GM23338 (cell line): ENCODE measurements around the gene CYP19A1. TPM values are rescaled to one million over a fixed set of nuclear protein-coding genes. Genes with fewer than 3 reads are reported as not detected.

Experiments used
- ATAC-seq: fragments of 200-7000 bp; cut with Tn5 transposase; 3 replicates; pipeline ENCODE4 v1.9.1; 2020
- DNase-seq: peaks from one replicate; pipeline ENCODE4 v3.0.0-alpha.2; 2015; ENCODE audit warnings: low spot score
- H2AFZ ChIP-seq: fragments of 200-600 bp; sonication (generic); 2 replicates; pipeline ENCODE4 v1.8.0; 2016; ENCODE audit warnings: antibody characterized with exemption, mild to moderate bottlenecking, moderate library complexity
- H3F3A ChIP-seq: fragments of 200-600 bp; sonication (generic); replicated peaks from 2 replicates; pipeline ENCODE4 v1.8.0; 2017; ENCODE audit warnings: antibody characterized with exemption, mixed run types, low read depth
- H3K27ac ChIP-seq: fragments of 200-600 bp; sonication (generic); 2 replicates; pipeline ENCODE4 v1.6.1; 2016; ENCODE audit warnings: low read depth
- H3K27me3 ChIP-seq: fragments of 200-600 bp; sonication (generic); 2 replicates; pipeline ENCODE4 v1.8.0; 2016; ENCODE audit warnings: mild to moderate bottlenecking, mixed run types, moderate library complexity; ENCODE audit not compliant: insufficient read depth
- H3K36me3 ChIP-seq: fragments of 200-600 bp; sonication (generic); 2 replicates; pipeline ENCODE4 v1.8.0; 2016; ENCODE audit warnings: mild to moderate bottlenecking; ENCODE audit not compliant: insufficient read depth
- H3K4me1 ChIP-seq: fragments of 200-600 bp; sonication (generic); 2 replicates; pipeline ENCODE4 v1.8.0; 2016; ENCODE audit warnings: mild to moderate bottlenecking, moderate library complexity; ENCODE audit not compliant: insufficient read depth
- H3K4me2 ChIP-seq: fragments of 200-600 bp; sonication (generic); 2 replicates; pipeline ENCODE4 v1.7.1; 2017; ENCODE audit warnings: mixed run types
- H3K4me3 ChIP-seq: fragments of 200-600 bp; sonication (generic); 2 replicates; pipeline ENCODE4 v1.6.1; 2016; ENCODE audit warnings: mixed run types
- H3K79me2 ChIP-seq: fragments of 200-600 bp; sonication (generic); replicated peaks from 2 replicates; pipeline ENCODE4 v1.8.0; 2017; ENCODE audit warnings: mild to moderate bottlenecking; ENCODE audit not compliant: insufficient read depth
- H3K9me2 ChIP-seq: fragments of 200-600 bp; sonication (generic); 2 replicates; pipeline ENCODE4 v1.8.0; 2017; ENCODE audit not compliant: insufficient read depth
- H4K20me1 ChIP-seq: fragments of 200-600 bp; sonication (generic); replicated peaks from 2 replicates; pipeline ENCODE4 v1.8.0; 2017; ENCODE audit warnings: mild to moderate bottlenecking; ENCODE audit not compliant: insufficient read depth
- H3K27ac Mint-ChIP-seq: 2 replicates; pipeline ENCODE4 v1.8.0; 2020; ENCODE audit warnings: inconsistent platforms, mild to moderate bottlenecking, moderate library complexity, mixed read lengths
- H3K27me3 Mint-ChIP-seq: 3 replicates; pipeline ENCODE4 v1.8.0; 2022; ENCODE audit warnings: low read depth, mild to moderate bottlenecking, moderate library complexity, mixed read lengths, inconsistent platforms; ENCODE audit not compliant: insufficient read depth, poor library complexity
- H3K36me3 Mint-ChIP-seq: 3 replicates; pipeline ENCODE4 v1.8.0; 2021; ENCODE audit warnings: low read depth, mild to moderate bottlenecking, inconsistent platforms, moderate library complexity, mixed read lengths
- H3K4me1 Mint-ChIP-seq: 3 replicates; pipeline ENCODE4 v1.8.0; 2020; ENCODE audit warnings: mild to moderate bottlenecking, inconsistent platforms, mixed read lengths
- H3K4me3 Mint-ChIP-seq: 3 replicates; pipeline ENCODE4 v1.8.0; 2021; ENCODE audit warnings: moderate library complexity, mild to moderate bottlenecking, inconsistent platforms, mixed read lengths
- H3K9me3 Mint-ChIP-seq: 3 replicates; pipeline ENCODE4 v1.8.0; 2020; ENCODE audit warnings: moderate library complexity, mild to moderate bottlenecking, inconsistent platforms, mixed read lengths
- EZH2phosphoT487 ChIP-seq: fragments of 200-600 bp; sonication (generic); IDR thresholded peaks from one replicate; pipeline ENCODE4 v1.8.1; 2018; ENCODE audit warnings: antibody characterized with exemption; ENCODE audit not compliant: unreplicated experiment
- JUNB ChIP-seq: IDR thresholded peaks from one replicate; pipeline ENCODE4 v1.6.1; 2016; ENCODE audit warnings: antibody characterized with exemption; ENCODE audit not compliant: unreplicated experiment
- NANOG ChIP-seq: IDR thresholded peaks from 2 replicates; pipeline ENCODE4 v1.6.1; 2016; ENCODE audit warnings: antibody characterized with exemption, borderline replicate concordance
- polyA plus RNA-seq: library from polyadenylated mRNA; unstranded; fragments of >200 nt; fragmentation: Nextera tagmentation; extraction: Ambion mirVana; gene quantifications from 2 replicates; pipeline ENCODE4 v1.2.1, GENCODE V29; 2016
- total RNA-seq: library from RNA; depleted of rRNA; stranded (reverse); fragments of >200 nt; shearing (Covaris generic); gene quantifications from 2 replicates; pipeline ENCODE4 v1.2.3, GENCODE V29; 2014
- TF ChIP-seq, protein P1 (sequence below): fragments of 250-450 bp; sonication (Bioruptor Pico); IDR thresholded peaks from 2 replicates; pipeline ENCODE4 v1.5.0; 2020; ENCODE audit warnings: mild to moderate bottlenecking, moderate library complexity
- TF ChIP-seq, protein P2 (sequence below): IDR thresholded peaks from 2 replicates; pipeline ENCODE4 v1.6.1; 2016; ENCODE audit warnings: antibody characterized with exemption

CYP19A1 gene
- total and polyA plus RNA-seq, 2 experiments from 2014 or later = 0.42 TPM; not detected in 1

DNA sequence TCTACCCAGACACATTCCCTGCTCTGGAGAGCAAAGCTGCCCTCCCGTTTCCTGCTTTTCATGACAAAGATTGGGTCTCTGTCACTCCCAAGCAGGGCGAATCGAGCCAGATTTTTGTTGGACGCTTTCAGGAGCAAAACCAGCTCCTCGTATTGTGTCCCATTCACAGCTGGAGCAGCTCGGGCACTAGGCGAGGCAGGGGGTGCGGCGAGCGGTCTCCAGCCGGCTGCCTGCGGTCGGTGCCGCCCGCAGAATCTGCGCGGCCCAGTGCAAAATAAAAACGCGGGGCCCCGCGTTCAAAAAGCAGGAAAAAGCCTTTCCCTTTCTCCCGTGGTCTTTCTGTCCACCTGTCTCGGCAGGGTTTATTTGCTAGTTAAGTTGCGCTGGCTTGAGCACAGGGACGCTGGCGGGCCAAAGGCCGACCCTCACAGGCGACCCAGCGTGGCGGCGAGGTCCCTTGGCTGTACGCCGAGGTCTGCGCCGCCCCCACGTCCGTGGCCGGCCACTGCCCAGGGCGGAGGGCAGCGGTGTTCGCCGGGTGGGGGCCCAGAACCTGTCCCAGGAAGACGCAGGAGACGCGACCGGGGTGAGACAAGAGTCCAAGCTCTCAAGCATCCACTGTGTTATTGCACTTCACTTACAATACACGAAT is 71.2 kb downstream of the CYP19A1 start (continued):
- TF ChIP-seq, protein P1, sequence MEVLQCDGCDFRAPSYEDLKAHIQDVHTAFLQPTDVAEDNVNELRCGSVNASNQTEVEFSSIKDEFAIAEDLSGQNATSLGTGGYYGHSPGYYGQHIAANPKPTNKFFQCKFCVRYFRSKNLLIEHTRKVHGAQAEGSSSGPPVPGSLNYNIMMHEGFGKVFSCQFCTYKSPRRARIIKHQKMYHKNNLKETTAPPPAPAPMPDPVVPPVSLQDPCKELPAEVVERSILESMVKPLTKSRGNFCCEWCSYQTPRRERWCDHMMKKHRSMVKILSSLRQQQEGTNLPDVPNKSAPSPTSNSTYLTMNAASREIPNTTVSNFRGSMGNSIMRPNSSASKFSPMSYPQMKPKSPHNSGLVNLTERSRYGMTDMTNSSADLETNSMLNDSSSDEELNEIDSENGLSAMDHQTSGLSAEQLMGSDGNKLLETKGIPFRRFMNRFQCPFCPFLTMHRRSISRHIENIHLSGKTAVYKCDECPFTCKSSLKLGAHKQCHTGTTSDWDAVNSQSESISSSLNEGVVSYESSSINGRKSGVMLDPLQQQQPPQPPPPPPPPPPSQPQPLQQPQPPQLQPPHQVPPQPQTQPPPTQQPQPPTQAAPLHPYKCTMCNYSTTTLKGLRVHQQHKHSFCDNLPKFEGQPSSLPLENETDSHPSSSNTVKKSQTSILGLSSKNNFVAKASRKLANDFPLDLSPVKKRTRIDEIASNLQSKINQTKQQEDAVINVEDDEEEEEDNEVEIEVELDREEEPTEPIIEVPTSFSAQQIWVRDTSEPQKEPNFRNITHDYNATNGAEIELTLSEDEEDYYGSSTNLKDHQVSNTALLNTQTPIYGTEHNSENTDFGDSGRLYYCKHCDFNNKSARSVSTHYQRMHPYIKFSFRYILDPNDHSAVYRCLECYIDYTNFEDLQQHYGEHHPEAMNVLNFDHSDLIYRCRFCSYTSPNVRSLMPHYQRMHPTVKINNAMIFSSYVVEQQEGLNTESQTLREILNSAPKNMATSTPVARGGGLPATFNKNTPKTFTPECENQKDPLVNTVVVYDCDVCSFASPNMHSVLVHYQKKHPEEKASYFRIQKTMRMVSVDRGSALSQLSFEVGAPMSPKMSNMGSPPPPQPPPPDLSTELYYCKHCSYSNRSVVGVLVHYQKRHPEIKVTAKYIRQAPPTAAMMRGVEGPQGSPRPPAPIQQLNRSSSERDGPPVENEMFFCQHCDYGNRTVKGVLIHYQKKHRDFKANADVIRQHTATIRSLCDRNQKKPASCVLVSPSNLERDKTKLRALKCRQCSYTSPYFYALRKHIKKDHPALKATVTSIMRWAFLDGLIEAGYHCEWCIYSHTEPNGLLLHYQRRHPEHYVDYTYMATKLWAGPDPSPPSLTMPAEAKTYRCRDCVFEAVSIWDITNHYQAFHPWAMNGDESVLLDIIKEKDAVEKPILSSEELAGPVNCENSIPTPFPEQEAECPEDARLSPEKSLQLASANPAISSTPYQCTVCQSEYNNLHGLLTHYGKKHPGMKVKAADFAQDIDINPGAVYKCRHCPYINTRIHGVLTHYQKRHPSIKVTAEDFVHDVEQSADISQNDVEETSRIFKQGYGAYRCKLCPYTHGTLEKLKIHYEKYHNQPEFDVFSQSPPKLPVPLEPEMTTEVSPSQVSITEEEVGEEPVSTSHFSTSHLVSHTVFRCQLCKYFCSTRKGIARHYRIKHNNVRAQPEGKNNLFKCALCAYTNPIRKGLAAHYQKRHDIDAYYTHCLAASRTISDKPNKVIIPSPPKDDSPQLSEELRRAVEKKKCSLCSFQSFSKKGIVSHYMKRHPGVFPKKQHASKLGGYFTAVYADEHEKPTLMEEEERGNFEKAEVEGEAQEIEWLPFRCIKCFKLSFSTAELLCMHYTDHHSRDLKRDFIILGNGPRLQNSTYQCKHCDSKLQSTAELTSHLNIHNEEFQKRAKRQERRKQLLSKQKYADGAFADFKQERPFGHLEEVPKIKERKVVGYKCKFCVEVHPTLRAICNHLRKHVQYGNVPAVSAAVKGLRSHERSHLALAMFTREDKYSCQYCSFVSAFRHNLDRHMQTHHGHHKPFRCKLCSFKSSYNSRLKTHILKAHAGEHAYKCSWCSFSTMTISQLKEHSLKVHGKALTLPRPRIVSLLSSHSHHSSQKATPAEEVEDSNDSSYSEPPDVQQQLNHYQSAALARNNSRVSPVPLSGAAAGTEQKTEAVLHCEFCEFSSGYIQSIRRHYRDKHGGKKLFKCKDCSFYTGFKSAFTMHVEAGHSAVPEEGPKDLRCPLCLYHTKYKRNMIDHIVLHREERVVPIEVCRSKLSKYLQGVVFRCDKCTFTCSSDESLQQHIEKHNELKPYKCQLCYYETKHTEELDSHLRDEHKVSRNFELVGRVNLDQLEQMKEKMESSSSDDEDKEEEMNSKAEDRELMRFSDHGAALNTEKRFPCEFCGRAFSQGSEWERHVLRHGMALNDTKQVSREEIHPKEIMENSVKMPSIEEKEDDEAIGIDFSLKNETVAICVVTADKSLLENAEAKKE (CRISPR knock-in tag) = no peak
- TF ChIP-seq JUNB (no peak), NANOG (no peak)

DNA sequence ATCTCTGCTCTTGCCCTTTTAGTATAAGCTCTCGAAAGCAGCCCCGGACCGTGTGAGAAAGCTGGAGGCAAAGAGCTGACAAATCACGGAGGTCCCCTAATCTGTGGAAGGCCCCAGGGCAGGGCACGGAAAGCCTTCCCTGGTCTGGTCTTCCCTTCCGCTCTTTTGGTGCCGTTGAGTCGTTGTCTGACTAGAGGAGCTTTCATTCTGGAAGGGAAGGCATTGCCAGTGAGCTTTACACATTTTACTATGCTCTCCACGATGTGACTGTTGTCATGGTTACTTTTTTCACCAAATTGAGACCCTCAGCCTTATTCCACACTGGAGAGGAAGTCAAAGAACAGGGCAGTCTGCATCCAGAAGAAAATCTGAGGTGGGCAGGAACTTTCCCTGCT is 71.7 kb downstream of the CYP19A1 start:
- H3K4me3 ChIP-seq = peak overlapping the region; percentile 74
- peaks cover 6% of the 10 kb centered on the region; the same call in 1 of the 2 replicates for H3K36me3 ChIP-seq
- H3K9me2 ChIP-seq = 0 out of 2 replicates have a peak, but pooled peaks cover 7% of the 10 kb centered on the region
- H3K27me3 Mint-ChIP-seq = peaks cover 18% of the 10 kb centered on the region
- peaks cover 3% of the 10 kb centered on the region; the same call in 2 of the 3 replicates for H3K9me3 Mint-ChIP-seq
- peak overlapping the region; percentile 79 for H3K4me3 Mint-ChIP-seq
- ATAC-seq (peak; percentile 36), DNase-seq (peak; percentile 30)
- no peaks in the 10 kb centered on the region for H3K79me2 ChIP-seq
- no peaks in the 10 kb centered on the region for H4K20me1 ChIP-seq
- H3K27ac ChIP-seq = no peak overlapping the region
- peaks cover 8% of the 10 kb centered on the region; the same call in 2 of the 3 replicates for H3K4me1 Mint-ChIP-seq
- H3K4me1 ChIP-seq = peaks cover 11% of the 10 kb centered on the region
- peak overlapping the region; percentile 98 for H2AFZ ChIP-seq
- no peak overlapping the region for H3K27ac Mint-ChIP-seq
- peak overlapping the region; percentile 96 for H3K4me2 ChIP-seq
- H3K36me3 Mint-ChIP-seq = peaks cover 3% of the 10 kb centered on the region; the same call in 2 of the 3 replicates
- H3K27me3 ChIP-seq = peaks cover 39% of the 10 kb centered on the region
- no peaks in the 10 kb centered on the region for H3F3A ChIP-seq
- TF ChIP-seq EZH2phosphoT487 (no peak), JUNB (no peak)
- TF ChIP-seq, protein P2, sequence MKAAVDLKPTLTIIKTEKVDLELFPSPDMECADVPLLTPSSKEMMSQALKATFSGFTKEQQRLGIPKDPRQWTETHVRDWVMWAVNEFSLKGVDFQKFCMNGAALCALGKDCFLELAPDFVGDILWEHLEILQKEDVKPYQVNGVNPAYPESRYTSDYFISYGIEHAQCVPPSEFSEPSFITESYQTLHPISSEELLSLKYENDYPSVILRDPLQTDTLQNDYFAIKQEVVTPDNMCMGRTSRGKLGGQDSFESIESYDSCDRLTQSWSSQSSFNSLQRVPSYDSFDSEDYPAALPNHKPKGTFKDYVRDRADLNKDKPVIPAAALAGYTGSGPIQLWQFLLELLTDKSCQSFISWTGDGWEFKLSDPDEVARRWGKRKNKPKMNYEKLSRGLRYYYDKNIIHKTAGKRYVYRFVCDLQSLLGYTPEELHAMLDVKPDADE = no peak
